NT2/D1 (cell line): ENCODE results near the gene PPA1.

ENCODE experiments used
- SUZ12 ChIP-seq: IDR thresholded peaks from 2 replicates; pipeline ENCODE4 v1.6.1; 2011; ENCODE audit not compliant: insufficient read length, insufficient read depth; ENCODE audit errors: extremely low read depth
- YY1 ChIP-seq: IDR thresholded peaks from 2 replicates; pipeline ENCODE4 v1.6.1; 2011; ENCODE audit not compliant: insufficient read length, insufficient read depth
- ZNF274 ChIP-seq: IDR thresholded peaks from 2 replicates; pipeline ENCODE4 v1.6.1; 2011; ENCODE audit warnings: mild to moderate bottlenecking, low read depth, low read length

- TF ChIP-seq YY1 = no peak
- TF ChIP-seq ZNF274 = no peak
- no peak for TF ChIP-seq SUZ12
Observed at GRCh38 chr10:70265032-70265689, 31.9 kb upstream of the PPA1 start.
